Measurements from ENCODE around the gene TRPM8. TPM values are rescaled to one million over a fixed set of nuclear protein-coding genes. Genes with fewer than 3 reads are reported as not detected.

Gene TRPM8
- total and polyA plus RNA-seq, 7 donors = not detected

- Histone ChIP-seq H3K4me1 (no peaks in the 10 kb centered on the region), H3K27ac (no peak overlapping the region), H3K9me3 (no peaks in the 10 kb centered on the region), H3K4me3 (no peak overlapping the region), H3K27me3 (ENCODE audit: insufficient read depth in 3 of 3, low read length in 2 of 3) (no peaks in the 10 kb centered on the region), H3K36me3 (ENCODE audit: insufficient read depth in 1 of 2, low read depth in 1 of 2) (no peaks in the 10 kb centered on the region)
- DNase-seq (no peak), ATAC-seq (no peak)
- intact Hi-C loops (cut with DNase I) = no loop called here
- WGBS, 3 donors = 11 to 26% (median 14%) methylated on average over 1 of the region's 1 CpG
- TF ChIP-seq CTCF (IDR thresholded peaks at IDR 0.05) = no peak
These were observed 127.0 kb downstream of the TRPM8 start for GRCh38 chr2:234044157-234044556.

- ATAC-seq (no peak), DNase-seq (no peak)
- no peak overlapping the region for H3K27ac ChIP-seq
- no peak for TF ChIP-seq CTCF (IDR thresholded peaks at IDR 0.05)
- H3K27me3 ChIP-seq (ENCODE audit: insufficient read depth in 3 of 3, low read length in 2 of 3) = no peaks in the 10 kb centered on the region
- WGBS, 3 donors = 49 to 52% (median 50%) methylated on average over 3 of the region's 3 CpGs
- no peak overlapping the region for H3K4me3 ChIP-seq
- intact Hi-C loops (cut with DNase I) = no loop called here
- no peaks in the 10 kb centered on the region for H3K4me1 ChIP-seq
- no peaks in the 10 kb centered on the region for H3K9me3 ChIP-seq
- H3K36me3 ChIP-seq (ENCODE audit: insufficient read depth in 1 of 2, low read depth in 1 of 2) = no peaks in the 10 kb centered on the region
These were observed 129.3 kb downstream of the TRPM8 start for GRCh38 chr2:234046521-234046920.

- Histone ChIP-seq H3K27ac (no peak overlapping the region), H3K9me3 (no peaks in the 10 kb centered on the region)
- TF ChIP-seq CTCF (IDR thresholded peaks at IDR 0.05) = no peak
These were observed 130.2 kb downstream of the TRPM8 start for GRCh38 chr2:234047361-234047760.

GRCh38 chr2:234048049-234048448 lies 130.9 kb downstream of the TRPM8 start:
- no peaks in the 10 kb centered on the region for H3K9me3 ChIP-seq
- DNase-seq = no peak
- no peaks in the 10 kb centered on the region for H3K27me3 ChIP-seq (ENCODE audit: insufficient read depth in 3 of 3, low read length in 2 of 3)
- 84 to 85% (median 84%) methylated on average over 4 of the region's 4 CpGs for WGBS, 3 donors
- intact Hi-C loops (cut with DNase I) = no loop called here
- no peaks in the 10 kb centered on the region for H3K36me3 ChIP-seq (ENCODE audit: insufficient read depth in 1 of 2, low read depth in 1 of 2)
- TF ChIP-seq CTCF (IDR thresholded peaks at IDR 0.05) = no peak
- H3K27ac ChIP-seq = no peak overlapping the region
- H3K4me1 ChIP-seq = no peaks in the 10 kb centered on the region
- H3K4me3 ChIP-seq = no peak overlapping the region
- ATAC-seq = no peak

More at GRCh38 chr2:234047361-234047760, 130.2 kb downstream of the TRPM8 start:
- intact Hi-C loops (cut with DNase I) = no loop called here
- no peaks in the 10 kb centered on the region for H3K4me1 ChIP-seq
- no peaks in the 10 kb centered on the region for H3K27me3 ChIP-seq (ENCODE audit: insufficient read depth in 3 of 3, low read length in 2 of 3)
- ATAC-seq (no peak), DNase-seq (no peak)
- H3K36me3 ChIP-seq (ENCODE audit: insufficient read depth in 1 of 2, low read depth in 1 of 2) = no peaks in the 10 kb centered on the region
- no peak overlapping the region for H3K4me3 ChIP-seq

GRCh38 chr2:234050455-234051135 lies 133.4 kb downstream of the TRPM8 start, which contains the start of gene SPP2:
TSS of gene SPP2 (plus strand) at chr2:234050702. CDS start at chr2:234050787, 85 bp downstream.
- Histone ChIP-seq H3K4me3 (no peak within 1 kb of the TSS), H3K36me3 (ENCODE audit: insufficient read depth in 1 of 2, low read depth in 1 of 2) (no peaks in the 10 kb centered on the region), H3K9me3 (no peaks in the 10 kb centered on the region), H3K27me3 (ENCODE audit: insufficient read depth in 3 of 3, low read length in 2 of 3) (no peaks in the 10 kb centered on the region), H3K4me1 (no peaks in the 10 kb centered on the region), H3K27ac (no peak within 1 kb of the TSS)
- DNase-seq = no peak
- no peak for ATAC-seq
- intact Hi-C loops (cut with DNase I) = no loop called here
- no peak for TF ChIP-seq CTCF (IDR thresholded peaks at IDR 0.05)
- WGBS, 3 donors = 83 to 89% (median 85%) methylated on average over 9 of the region's 9 CpGs

Measured in psoas muscle (tissue), 8 donors.